Measurements from ENCODE around the gene KIF17.

DNA sequence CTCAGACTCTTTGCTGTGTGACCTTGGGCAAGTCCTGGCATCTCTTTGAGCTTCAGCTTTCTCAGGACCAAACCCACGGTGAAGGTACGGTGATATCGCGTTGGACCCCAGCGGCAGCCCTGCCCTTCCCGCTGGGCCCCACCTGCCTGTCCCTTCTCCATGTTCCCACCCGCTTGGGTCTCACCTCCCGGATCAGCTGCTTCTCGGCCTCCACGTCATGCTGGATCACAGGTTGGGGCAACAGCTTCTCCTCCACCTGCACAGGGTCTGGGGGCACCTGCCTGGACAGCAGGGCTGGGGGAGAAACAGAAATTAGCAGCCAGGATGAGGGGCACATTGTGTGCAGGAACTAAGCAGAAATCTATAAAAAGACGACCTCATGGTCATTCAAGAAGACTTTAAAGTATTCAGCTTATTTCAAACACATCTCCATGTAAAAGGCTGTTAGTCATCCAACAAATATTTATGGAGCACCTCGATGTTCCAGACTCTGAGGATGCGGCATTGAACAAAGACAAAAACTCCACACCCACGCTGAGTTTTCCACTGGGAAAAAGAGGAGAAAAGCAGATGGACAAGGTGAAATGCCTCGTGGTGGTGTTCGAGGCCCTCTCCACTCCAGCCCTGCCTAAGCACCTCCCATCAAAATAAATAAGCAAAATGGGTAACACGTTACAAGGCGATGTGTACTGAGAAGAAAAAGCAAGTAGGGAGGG lies 19.5 kb downstream of the KIF17 start:
- TF ChIP-seq, protein P1, sequence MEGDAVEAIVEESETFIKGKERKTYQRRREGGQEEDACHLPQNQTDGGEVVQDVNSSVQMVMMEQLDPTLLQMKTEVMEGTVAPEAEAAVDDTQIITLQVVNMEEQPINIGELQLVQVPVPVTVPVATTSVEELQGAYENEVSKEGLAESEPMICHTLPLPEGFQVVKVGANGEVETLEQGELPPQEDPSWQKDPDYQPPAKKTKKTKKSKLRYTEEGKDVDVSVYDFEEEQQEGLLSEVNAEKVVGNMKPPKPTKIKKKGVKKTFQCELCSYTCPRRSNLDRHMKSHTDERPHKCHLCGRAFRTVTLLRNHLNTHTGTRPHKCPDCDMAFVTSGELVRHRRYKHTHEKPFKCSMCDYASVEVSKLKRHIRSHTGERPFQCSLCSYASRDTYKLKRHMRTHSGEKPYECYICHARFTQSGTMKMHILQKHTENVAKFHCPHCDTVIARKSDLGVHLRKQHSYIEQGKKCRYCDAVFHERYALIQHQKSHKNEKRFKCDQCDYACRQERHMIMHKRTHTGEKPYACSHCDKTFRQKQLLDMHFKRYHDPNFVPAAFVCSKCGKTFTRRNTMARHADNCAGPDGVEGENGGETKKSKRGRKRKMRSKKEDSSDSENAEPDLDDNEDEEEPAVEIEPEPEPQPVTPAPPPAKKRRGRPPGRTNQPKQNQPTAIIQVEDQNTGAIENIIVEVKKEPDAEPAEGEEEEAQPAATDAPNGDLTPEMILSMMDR (IDR thresholded peaks at IDR 0.05): no peak
- no peak for TF ChIP-seq POLR2A (IDR thresholded peaks at IDR 0.05)

All from Peyer's patch (tissue), 4 donors.